Heart right ventricle (tissue), 16 donors: ENCODE measurements around the gene GPATCH3. TPM values are rescaled to one million over a fixed set of nuclear protein-coding genes. Genes with fewer than 3 reads are reported as not detected.
"Not testable (repeated sequence)": the region's sequence is repeated elsewhere in the genome, so short reads cannot be mapped to it uniquely, and the experiment has no call there.

Experiments
- ATAC-seq, 8 donors: fragments of 200-7000 bp; cut with Tn5 transposase; one replicate each; pipeline ENCODE4 v1.9.1; 2020; ENCODE audit warnings: mild to moderate bottlenecking in 8 of 8, moderate library complexity in 8 of 8, moderate number of reproducible peaks in 1 of 8
- DNase-seq, 2 donors: peaks; one replicate each; pipeline ENCODE4 v3.0.0-alpha.2; 2020
- H3K27ac ChIP-seq, 10 donors: fragments of 200-600 bp; sonication (generic) in 2 of 10; one replicate each; pipeline versions ENCODE4 v1.5.0 to v1.8.0; 2020 to 2022; ENCODE audit warnings: mild to moderate bottlenecking in 3 of 10
- H3K27me3 ChIP-seq, 7 donors: fragments of 200-600 bp; one replicate each; pipeline ENCODE4 v1.8.0; 2021 to 2022; ENCODE audit warnings: mild to moderate bottlenecking in 2 of 7
- H3K36me3 ChIP-seq, 9 donors: fragments of 200-600 bp; sonication (generic) in 1 of 9; one replicate each; pipeline versions ENCODE4 v1.5.0 to v1.8.0; 2020 to 2022; ENCODE audit warnings: mild to moderate bottlenecking in 2 of 9
- H3K4me1 ChIP-seq, 9 donors: fragments of 200-600 bp; sonication (generic) in 1 of 9; one replicate each; pipeline versions ENCODE4 v1.5.0 to v1.8.0; 2020 to 2022; ENCODE audit warnings: mild to moderate bottlenecking in 4 of 9
- H3K4me3 ChIP-seq, 10 donors: fragments of 200-600 bp; sonication (generic) in 2 of 10; one replicate each; pipeline versions ENCODE4 v1.5.0 to v1.8.0; 2020 to 2022; ENCODE audit warnings: mild to moderate bottlenecking in 7 of 10, moderate library complexity in 2 of 10
- H3K9me3 ChIP-seq, 11 donors: fragments of 200-600 bp in 10 of 11; sonication (generic) in 2 of 11; one replicate each; pipeline versions ENCODE4 v1.5.0 to v1.8.0; 2013 to 2022; ENCODE audit warnings: mild to moderate bottlenecking in 2 of 11, control low read depth in 1 of 11, moderate library complexity in 1 of 11
- CTCF ChIP-seq, 9 donors: fragments of 200-600 bp; sonication (generic) in 2 of 9; IDR thresholded peaks; one replicate each; pipeline versions ENCODE4 v1.5.0 to v1.8.0; 2021 to 2022; ENCODE audit warnings: antibody characterized with exemption in 9 of 9, mild to moderate bottlenecking in 5 of 9, moderate library complexity in 1 of 9
- WGBS, 2 donors: extraction: QIAGEN DNeasy Blood & Tissue Kit; methylation state at CpG; one replicate each; pipeline ENCODE4 v1.1.7; 2013; ENCODE audit warnings: inconsistent platforms in 1 of 2; 5-methylcytosine and 5-hydroxymethylcytosine counted together
- intact Hi-C, 10 donors: fragments of 100-400 bp; cut with DNase I; formaldehyde crosslinking; loops; one replicate each; pipeline versions ENCODE4 v1.11.1 to v1.14.2; 2022
- polyA plus RNA-seq, 2 donors: library from polyadenylated mRNA; stranded (reverse); fragments of 200-250 nt; gene quantifications; one replicate each; pipeline ENCODE4 v1.2.3, GENCODE V29; 2013
- total RNA-seq, 10 donors: library from RNA; stranded (reverse); fragmentation: NEBNext Ultra II Directional in 3 of 10; extraction: Animal tissue kit (Norgen Biotek cat#: 25700) in 3 of 10; gene quantifications; one replicate each; pipeline versions ENCODE4 v1.2.1 to v1.2.4, GENCODE V29; 2021 to 2023
- donor health status: Arrhythmogenic right ventricular cardiomyopathy.
- donor health status: ischemic (EF 13 %, LVEDD 7.1; RV severe dilation, severe dysfunction).
- donor health status: healthy with polysubstance abuse.
- donor health status: DM: no; HTN: yes; CAD: no.
- donor health status: DM: no; HTN: no; CAD: no.
- donor health status: ischemic (EF 25% LVEDD 6.9; RV normal size, moderate dysfunction).
- donor health status: ischemic (EF 25% LVEDD 5.7; RV mildly dilated, moderate dysfunction).
- donor health status: healthy.
- donor health status: DM: yes; HTN: yes; CAD: no.
- donor health status: Ischemic cardiomyopathy.
- donor health status: ischemic (EF 35%, LVEDD 5.7; RV mildly dilated, moderate dysfunction).
- donor health status: nonischemic (EF 11% LVEDD 7.7; RV severe dilation, severe dysfunction).
- donor health status: DM: yes; HTN: yes; CAD: no.
- donor health status: PGD.
- donor health status: ischemic (EF 29% LVEDD 5.4; RV normal size, mild dysfunction).
- donor health status: nonischemic (EF 23%, LVEDD 6.1; RV moderate dilation, normal function).

Gene GPATCH3
- total and polyA plus RNA-seq, 12 donors = 6.5 to 19.5 (median 8.6) TPM

DNA sequence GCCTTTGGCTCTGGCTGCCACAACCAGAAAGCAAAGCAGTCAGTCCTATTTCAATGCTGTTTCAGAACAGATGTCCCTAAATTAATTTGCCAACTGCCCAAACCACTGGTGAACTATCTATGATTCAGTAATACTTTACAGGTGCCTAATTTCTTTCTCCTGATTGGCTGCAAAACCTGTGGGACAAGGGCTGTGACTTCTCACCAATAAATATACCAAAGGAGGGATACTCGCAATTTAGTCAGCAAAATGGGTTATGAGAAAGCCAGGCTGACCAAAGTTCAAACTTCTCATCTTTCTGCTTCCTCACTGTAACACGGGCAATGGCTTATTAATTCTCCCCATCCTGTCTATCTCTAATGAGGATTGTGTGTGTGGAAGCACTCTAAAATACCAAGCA is 22.9 kb downstream of the GPATCH3 start:
- no peak overlapping the region for H3K27ac ChIP-seq
- H3K4me1 ChIP-seq = peaks cover 0 to 5% (median 0%) of the 10 kb centered on the region in 9 donors
- no peaks in the 10 kb centered on the region for H3K9me3 ChIP-seq
- H3K27me3 ChIP-seq = no peaks in the 10 kb centered on the region
- H3K36me3 ChIP-seq = peaks cover 0 to 79% (median 36%) of the 10 kb centered on the region in 9 donors
- no peak for ATAC-seq
- no peak for TF ChIP-seq CTCF (IDR thresholded peaks at IDR 0.05)
- no peak overlapping the region for H3K4me3 ChIP-seq
- WGBS, 2 donors = 80 to 84% methylated on average over 2 of the region's 2 CpGs
- intact Hi-C loops = loop anchor here (2.0 to 10.0 kb wide), 6 partner anchors 25 to 373 kb away; no protein-coding TSS in a partner anchor
- DNase-seq = no peak

GRCh38 chr1:26874896-26875295 is 25.4 kb downstream of the GPATCH3 start:
- intact Hi-C loops = loop anchor here (5.0 to 10.0 kb wide), 5 partner anchors 60 to 370 kb away; no protein-coding TSS in a partner anchor
- Histone ChIP-seq H3K27ac (no peak overlapping the region), H3K27me3 (no peaks in the 10 kb centered on the region), H3K9me3 (no peaks in the 10 kb centered on the region), H3K4me3 (no peak overlapping the region), H3K4me1 (peaks cover 0 to 5% (median 0%) of the 10 kb centered on the region in 9 donors), H3K36me3 (peaks cover 0 to 55% (median 14%) of the 10 kb centered on the region in 9 donors)
- ATAC-seq = no peak
- no peak for DNase-seq
- 65 to 70% methylated on average over 4 of the region's 4 CpGs for WGBS, 2 donors
- TF ChIP-seq CTCF (IDR thresholded peaks at IDR 0.05) = no peak

DNA sequence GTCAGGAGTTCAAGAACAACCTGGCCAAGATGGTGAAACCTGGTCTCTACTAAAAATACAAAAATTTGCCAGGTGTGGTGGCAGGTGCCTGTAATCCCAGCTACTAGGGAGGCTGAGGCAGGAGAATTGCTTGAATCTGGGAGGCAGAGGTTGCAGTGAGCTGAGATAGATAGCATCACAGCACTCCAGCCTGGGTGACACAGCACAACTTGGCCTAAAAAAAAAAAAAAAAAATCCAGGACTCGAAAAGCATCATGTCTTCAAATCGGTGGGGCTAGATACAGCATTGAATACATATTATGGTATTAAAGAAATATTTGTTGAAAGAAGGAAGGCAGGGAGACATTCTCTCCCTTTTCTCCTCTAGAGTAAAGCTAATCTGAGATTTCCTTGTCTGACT is 27.2 kb downstream of the GPATCH3 start:
- DNase-seq = not testable (repeated sequence)
- intact Hi-C loops = loop anchor here in 3 of 10 donors (10.0 kb wide), 2 partner anchors 58 to 368 kb away; no protein-coding TSS in a partner anchor
- 83 to 84% methylated on average over 2 of the region's 2 CpGs for WGBS, 2 donors

GRCh38 chr1:26864610-26865480 is 35.4 kb downstream of the GPATCH3 start:
- DNase-seq (peak; percentile 96 to 97), ATAC-seq (peak; percentile 97 to 99 (median 99))
- Histone ChIP-seq H3K27me3 (no peaks in the 10 kb centered on the region), H3K27ac (peak overlapping the region; percentile 82 to 99 (median 96)), H3K4me3 (peak overlapping the region; percentile 47 to 78 (median 70)), H3K36me3 (no peaks in the 10 kb centered on the region), H3K9me3 (no peaks in the 10 kb centered on the region), H3K4me1 (peaks cover 0 to 22% (median 15%) of the 10 kb centered on the region in 9 donors)
- intact Hi-C loops = loop anchor here in 1 of 10 donors (2.0 kb wide), 1 partner anchor 64 kb away; no protein-coding TSS in a partner anchor
- peak in 2 of 9 donors; percentile 13 to 14 for TF ChIP-seq CTCF (IDR thresholded peaks at IDR 0.05)
- 0% methylated on average over 74 to 75 of the region's 75 CpGs for WGBS, 2 donors

More for the DNA sequence above, 27.2 kb downstream of the GPATCH3 start:
- H3K36me3 ChIP-seq = peaks cover 0 to 37% (median under 1%) of the 10 kb centered on the region in 9 donors
- not testable (repeated sequence) for ATAC-seq, H3K4me3 ChIP-seq, H3K27me3 ChIP-seq, H3K4me1 ChIP-seq, H3K27ac ChIP-seq, H3K9me3 ChIP-seq
